Stomach (tissue), 9 donors: ENCODE data around the gene CRTAC1. TPM values are rescaled to one million over a fixed set of nuclear protein-coding genes. Genes with fewer than 3 reads are reported as not detected.

Experiments used
- DNase-seq, 2 donors: peaks; one replicate each; pipeline versions ENCODE4 v3.0.0 to v3.0.0-alpha.2; 2013 to 2019
- H3K27ac ChIP-seq, 5 donors: fragments of 200-600 bp in 4 of 5; sonication (generic) in 4 of 5; one replicate each; pipeline ENCODE4 v1.5.1; 2013 to 2019; ENCODE audit warnings: mild to moderate bottlenecking in 1 of 5, moderate library complexity in 1 of 5
- H3K27me3 ChIP-seq, 3 donors: fragments of 200-600 bp; sonication (generic); one replicate each; pipeline ENCODE4 v1.5.1; 2017 to 2019; ENCODE audit warnings: mixed run types in 1 of 3
- H3K36me3 ChIP-seq, 4 donors: fragments of 200-600 bp; sonication (generic); 1 replicate in 3 of 4; 2 replicates in 1 of 4; pipeline ENCODE4 v1.5.1; 2016 to 2019
- H3K4me1 ChIP-seq, 4 donors: fragments of 200-600 bp; sonication (generic); one replicate each; pipeline ENCODE4 v1.5.1; 2016 to 2019
- H3K4me3 ChIP-seq, 4 donors: fragments of 200-600 bp; sonication (generic) in 3 of 4; one replicate each; pipeline ENCODE4 v1.5.1; 2016 to 2019; ENCODE audit warnings: mild to moderate bottlenecking in 1 of 4
- H3K9me3 ChIP-seq, 4 donors: fragments of 200-600 bp; sonication (generic); one replicate each; pipeline ENCODE4 v1.5.1; 2016 to 2019
- CTCF ChIP-seq, 7 experiments: fragments of 450-650 bp in 4 of 7; fragments of 200-600 bp in 3 of 7; sonication (generic) in 3 of 7; IDR thresholded peaks; one replicate each; pipeline ENCODE4 v1.5.1; 2016 to 2019; ENCODE audit warnings: antibody characterized with exemption in 7 of 7, control low read depth in 2 of 7, mild to moderate bottlenecking in 1 of 7
- EP300 ChIP-seq: sonication (generic); formaldehyde crosslinking; IDR thresholded peaks from one replicate; pipeline ENCODE4 v1.6.1; 2017; ENCODE audit warnings: antibody characterized with exemption
- POLR2A ChIP-seq, 4 donors: fragments of 450-650 bp; IDR thresholded peaks; one replicate each; pipeline ENCODE4 v1.6.1; 2016; ENCODE audit warnings: antibody characterized with exemption in 4 of 4, control low read depth in 2 of 4, mild to moderate bottlenecking in 1 of 4, moderate library complexity in 1 of 4
- POLR2AphosphoS5 ChIP-seq, 3 donors: sonication (generic); formaldehyde crosslinking; IDR thresholded peaks; one replicate each; pipeline ENCODE4 v1.6.1; 2016; ENCODE audit warnings: antibody characterized with exemption in 3 of 3
- WGBS, 5 donors: extraction: QIAGEN DNeasy Blood & Tissue Kit in 3 of 5; methylation state at CpG; one replicate each; pipeline versions ENCODE4 v1.1.5 to v1.1.7; 2013 to 2018; 5-methylcytosine and 5-hydroxymethylcytosine counted together
- intact Hi-C: fragments of 100-400 bp; cut with DNase I; formaldehyde crosslinking; loops from one replicate; pipeline ENCODE4 v1.15.1; 2023; ENCODE audit warnings: low total_unique reads
- polyA plus RNA-seq, 3 donors: library from polyadenylated mRNA; stranded (reverse); fragments of 200-250 nt; gene quantifications; one replicate each; pipeline ENCODE4 v1.2.3, GENCODE V29; 2013
- total RNA-seq, 5 donors: library from RNA; depleted of rRNA; stranded (reverse); fragments of >200 nt; gene quantifications; one replicate each; pipeline versions ENCODE4 v1.1.0 to v1.2.3, GENCODE V29; 2014 to 2016
- donor health status: healthy with polysubstance abuse.
- donor health status: Bipolar disorder and iron deficiency.
- donor health status: healthy.

The CRTAC1 gene
- total and polyA plus RNA-seq, 8 donors = 0.06 to 21.4 (median 0.77) TPM; not detected in 2

GRCh38 chr10:97943294-97943693, 87.1 kb downstream of the CRTAC1 start:
- 62 to 80% (median 69%) methylated on average over 2 of the region's 2 CpGs for WGBS, 5 donors
- intact Hi-C loops = no loop called here
- H3K36me3 ChIP-seq = no peaks in the 10 kb centered on the region
- no peak overlapping the region for H3K4me3 ChIP-seq
- no peaks in the 10 kb centered on the region for H3K4me1 ChIP-seq
- TF ChIP-seq POLR2A (IDR thresholded peaks at IDR 0.05) (no peak), EP300 (no peak), CTCF (IDR thresholded peaks at IDR 0.05) (no peak), POLR2AphosphoS5 (IDR thresholded peaks at IDR 0.05) (no peak)
- H3K27ac ChIP-seq = no peak overlapping the region
- H3K27me3 ChIP-seq = peaks cover 0 to 32% (median 0%) of the 10 kb centered on the region in 3 donors
- H3K9me3 ChIP-seq = peaks cover 0 to 43% (median 11%) of the 10 kb centered on the region in 4 donors
- no peak for DNase-seq

- 22 to 28% (median 26%) methylated on average over 6 of the region's 6 CpGs for WGBS, 5 donors
- Histone ChIP-seq H3K27ac (no peak overlapping the region), H3K9me3 (peaks cover 0 to 28% (median 11%) of the 10 kb centered on the region in 4 donors), H3K27me3 (peaks cover 0 to 35% (median 0%) of the 10 kb centered on the region in 3 donors), H3K4me1 (no peaks in the 10 kb centered on the region), H3K36me3 (no peaks in the 10 kb centered on the region), H3K4me3 (no peak overlapping the region)
- intact Hi-C loops = no loop called here
- DNase-seq = no peak
- TF ChIP-seq POLR2AphosphoS5 (IDR thresholded peaks at IDR 0.05) = no peak
- no peak for TF ChIP-seq POLR2A (IDR thresholded peaks at IDR 0.05)
- no peak for TF ChIP-seq CTCF (IDR thresholded peaks at IDR 0.05)
- TF ChIP-seq EP300 = no peak
Measured at GRCh38 chr10:97940534-97940933, 89.9 kb downstream of the CRTAC1 start.

- peaks cover 0 to 18% (median 6%) of the 10 kb centered on the region in 4 donors for H3K9me3 ChIP-seq
- H3K27me3 ChIP-seq = peaks cover 0 to 44% (median 0%) of the 10 kb centered on the region in 3 donors
- H3K4me1 ChIP-seq = no peaks in the 10 kb centered on the region
- no peak for TF ChIP-seq EP300
- no peak for TF ChIP-seq CTCF (IDR thresholded peaks at IDR 0.05)
- no peak for TF ChIP-seq POLR2A (IDR thresholded peaks at IDR 0.05)
- TF ChIP-seq POLR2AphosphoS5 (IDR thresholded peaks at IDR 0.05) = no peak
- intact Hi-C loops = no loop called here
- no peak overlapping the region for H3K4me3 ChIP-seq
- no peak overlapping the region for H3K27ac ChIP-seq
- WGBS, 5 donors = 19 to 27% (median 24%) methylated on average over 5 of the region's 5 CpGs
- no peak for DNase-seq
- no peaks in the 10 kb centered on the region for H3K36me3 ChIP-seq
Measured at GRCh38 chr10:97939446-97939990, 90.9 kb downstream of the CRTAC1 start.

GRCh38 chr10:97937928-97938327, 92.5 kb downstream of the CRTAC1 start:
- Histone ChIP-seq H3K4me3 (no peak overlapping the region), H3K9me3 (peaks cover 0 to 2% (median 0%) of the 10 kb centered on the region in 4 donors), H3K27me3 (peaks cover 0 to 58% (median 0%) of the 10 kb centered on the region in 3 donors), H3K27ac (no peak overlapping the region), H3K4me1 (no peaks in the 10 kb centered on the region), H3K36me3 (no peaks in the 10 kb centered on the region)
- TF ChIP-seq POLR2AphosphoS5 (IDR thresholded peaks at IDR 0.05) = no peak
- DNase-seq = no peak
- intact Hi-C loops = no loop called here
- 62 to 70% (median 67%) methylated on average over 7 to 8 of the region's 8 CpGs for WGBS, 5 donors

- WGBS, 5 donors = 66 to 77% (median 72%) methylated on average over 5 of the region's 5 CpGs
- H3K27me3 ChIP-seq = peaks cover 0 to 57% (median 0%) of the 10 kb centered on the region in 3 donors
- no peaks in the 10 kb centered on the region for H3K4me1 ChIP-seq
Measured at GRCh38 chr10:97937054-97937453, 93.4 kb downstream of the CRTAC1 start.

More at GRCh38 chr10:97937054-97937453, 93.4 kb downstream of the CRTAC1 start:
- Histone ChIP-seq H3K9me3 (no peaks in the 10 kb centered on the region), H3K36me3 (no peaks in the 10 kb centered on the region), H3K27ac (no peak overlapping the region), H3K4me3 (no peak overlapping the region)
- DNase-seq = no peak
- intact Hi-C loops = no loop called here
- no peak for TF ChIP-seq POLR2A (IDR thresholded peaks at IDR 0.05)
- no peak for TF ChIP-seq CTCF (IDR thresholded peaks at IDR 0.05)
- no peak for TF ChIP-seq POLR2AphosphoS5 (IDR thresholded peaks at IDR 0.05)
- TF ChIP-seq EP300 = no peak
